ENCODE data around the gene GPBP1L1. TPM values are rescaled to one million over a fixed set of nuclear protein-coding genes. Genes with fewer than 3 reads are reported as not detected.

GPBP1L1 gene
- total RNA-seq, 1 donor from 2014 or later = 112 TPM

- no peak overlapping the region for H3K4me3 ChIP-seq (ENCODE audit: low read depth, low read length)
- no peak for TF ChIP-seq CTCF (IDR thresholded peaks at IDR 0.05; ENCODE audit: insufficient read depth, low read length, poor library complexity, severe bottlenecking)
- no peak for DNase-seq (ENCODE audit: low read depth)
- H3K36me3 ChIP-seq (ENCODE audit: control insufficient read depth, insufficient read depth, low read length) = no peaks in the 10 kb centered on the region
- H3K27me3 ChIP-seq (ENCODE audit: control insufficient read depth, insufficient read depth, low read length) = no peaks in the 10 kb centered on the region
Measured at GRCh38 chr1:45674478-45674877, 11.9 kb downstream of the GPBP1L1 start.

DNA sequence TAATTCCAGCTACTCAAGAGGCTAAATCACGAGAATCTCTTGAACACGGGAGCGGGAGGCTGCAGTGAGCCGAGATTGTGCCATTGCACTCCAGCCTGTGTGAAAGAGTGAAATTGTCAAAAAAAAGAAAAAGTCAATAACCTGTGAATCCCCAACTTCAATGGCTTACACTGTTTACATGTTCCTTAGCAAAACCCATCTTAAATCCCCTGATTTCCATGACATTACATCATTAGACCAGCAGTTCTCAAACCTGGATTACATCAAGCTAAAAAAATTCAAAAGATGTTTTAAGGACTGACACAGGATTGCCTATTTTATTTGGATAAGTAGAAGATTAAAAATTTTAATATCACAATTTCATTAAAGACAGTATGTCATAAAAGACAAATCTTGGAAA, 12.4 kb downstream of the GPBP1L1 start:
- Histone ChIP-seq H3K27me3 (ENCODE audit: control insufficient read depth, insufficient read depth, low read length) (no peaks in the 10 kb centered on the region), H3K36me3 (ENCODE audit: control insufficient read depth, insufficient read depth, low read length) (no peaks in the 10 kb centered on the region), H3K4me3 (ENCODE audit: low read depth, low read length) (no peak overlapping the region)
- no peak for TF ChIP-seq CTCF (IDR thresholded peaks at IDR 0.05; ENCODE audit: insufficient read depth, low read length, poor library complexity, severe bottlenecking)
- no peak for DNase-seq (ENCODE audit: low read depth)

DNA sequence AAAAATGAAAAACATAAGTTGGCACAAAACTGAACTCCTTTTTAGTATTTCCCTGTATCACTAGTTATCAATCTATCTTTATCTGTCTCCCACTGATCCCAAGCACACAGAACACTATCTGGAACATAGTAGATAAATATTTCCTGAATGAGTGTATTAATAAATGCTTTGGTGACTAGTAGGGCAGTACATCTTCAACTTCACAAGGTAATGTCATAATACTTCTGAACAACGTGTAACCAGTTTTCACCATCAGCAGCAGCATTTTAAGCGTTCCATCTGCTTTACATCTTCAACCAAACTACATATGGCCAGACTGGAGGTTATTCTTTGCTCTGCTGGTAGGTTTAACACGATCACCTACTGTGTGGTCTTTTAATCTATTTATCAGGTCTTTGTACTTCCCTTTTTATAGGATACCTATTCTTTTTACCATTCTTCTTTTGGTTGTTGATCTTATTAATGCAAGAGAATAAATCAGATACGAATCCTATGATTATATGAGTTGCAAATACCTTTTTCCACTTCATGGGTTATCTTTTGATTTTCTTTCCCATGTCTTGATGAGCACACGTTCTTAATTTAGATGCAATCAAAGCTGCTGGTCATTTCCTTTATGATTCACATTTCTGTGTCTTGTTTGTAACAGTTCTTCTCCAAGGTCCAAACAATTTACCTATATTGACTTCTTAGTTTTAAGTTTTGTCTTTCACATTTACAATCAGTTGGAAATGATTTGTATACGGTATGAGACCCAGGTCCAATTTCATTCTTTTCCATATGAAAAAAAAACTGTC, 16.3 kb downstream of the GPBP1L1 start:
- no peak for TF ChIP-seq CTCF (IDR thresholded peaks at IDR 0.05; ENCODE audit: insufficient read depth, low read length, poor library complexity, severe bottlenecking)
- Histone ChIP-seq H3K4me3 (ENCODE audit: low read depth, low read length) (no peak overlapping the region), H3K36me3 (ENCODE audit: control insufficient read depth, insufficient read depth, low read length) (no peaks in the 10 kb centered on the region), H3K27me3 (ENCODE audit: control insufficient read depth, insufficient read depth, low read length) (no peaks in the 10 kb centered on the region)
- DNase-seq (ENCODE audit: low read depth) = no peak

DNA sequence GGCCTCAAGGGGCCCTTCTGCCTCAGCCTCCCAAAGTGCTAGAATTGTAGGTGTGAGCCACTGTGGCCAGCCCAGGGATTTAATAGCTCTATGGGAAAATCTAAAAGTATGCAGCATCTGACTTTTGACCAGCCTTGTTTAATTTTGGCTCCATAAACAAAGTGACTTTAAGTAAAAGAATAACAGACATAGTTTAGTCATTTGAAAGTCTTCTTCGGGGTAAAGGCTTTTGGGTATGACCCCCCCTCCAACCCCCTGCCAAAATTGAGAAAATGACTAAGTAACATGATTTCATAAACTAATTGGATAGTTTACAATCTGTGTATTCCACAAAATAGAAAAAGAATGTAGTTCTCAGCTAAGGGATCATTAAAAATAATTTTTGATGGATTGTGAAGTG, 17.0 kb downstream of the GPBP1L1 start:
- Histone ChIP-seq H3K27me3 (ENCODE audit: control insufficient read depth, insufficient read depth, low read length) (no peaks in the 10 kb centered on the region), H3K36me3 (ENCODE audit: control insufficient read depth, insufficient read depth, low read length) (no peaks in the 10 kb centered on the region), H3K4me3 (ENCODE audit: low read depth, low read length) (no peak overlapping the region)
- TF ChIP-seq CTCF (IDR thresholded peaks at IDR 0.05; ENCODE audit: insufficient read depth, low read length, poor library complexity, severe bottlenecking) = no peak
- DNase-seq (ENCODE audit: low read depth) = no peak

DNA sequence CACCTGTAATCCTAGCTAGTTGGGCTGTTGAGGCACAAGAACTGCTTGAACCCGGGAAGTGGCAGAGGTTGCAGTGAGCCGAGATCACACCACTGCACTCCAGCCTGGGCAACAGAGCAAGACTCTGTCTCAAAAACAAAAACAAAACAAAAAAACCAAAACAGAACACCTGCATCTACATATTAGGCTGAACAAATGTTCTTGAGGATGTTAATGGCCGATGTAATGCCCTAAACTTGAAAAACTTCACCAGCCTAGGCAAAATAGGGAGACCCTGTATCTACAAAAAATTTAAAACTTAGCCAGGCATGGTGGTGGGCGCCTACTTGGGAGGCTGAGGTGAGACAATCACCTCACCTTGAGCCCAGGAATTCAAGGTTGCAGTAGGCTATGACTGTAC, 17.8 kb downstream of the GPBP1L1 start:
- Histone ChIP-seq H3K27me3 (ENCODE audit: control insufficient read depth, insufficient read depth, low read length) (no peaks in the 10 kb centered on the region), H3K36me3 (ENCODE audit: control insufficient read depth, insufficient read depth, low read length) (no peaks in the 10 kb centered on the region), H3K4me3 (ENCODE audit: low read depth, low read length) (no peak overlapping the region)
- DNase-seq (ENCODE audit: low read depth) = no peak
- no peak for TF ChIP-seq CTCF (IDR thresholded peaks at IDR 0.05; ENCODE audit: insufficient read depth, low read length, poor library complexity, severe bottlenecking)

Measured in kidney epithelial cell (primary cell).